ENCODE results near the gene TMEM11. TPM values are rescaled to one million over a fixed set of nuclear protein-coding genes. Genes with fewer than 3 reads are reported as not detected.

Gene TMEM11
- total and polyA plus RNA-seq, 4 donors: 7.9 to 28.0 (median 23.0) TPM

GRCh38 chr17:21167303-21167702 lies 46.7 kb downstream of the TMEM11 start:
- Histone ChIP-seq H3K27me3 (ENCODE audit: control insufficient read depth, insufficient read depth, low read length) (no peaks in the 10 kb centered on the region), H3K27ac (ENCODE audit: low read depth, low read length) (peak overlapping the region; percentile 29), H3K4me1 (ENCODE audit: control insufficient read depth, insufficient read depth, low read length) (peaks cover 21% of the 10 kb centered on the region), H3K36me3 (ENCODE audit: control insufficient read depth, insufficient read depth, low read length) (peaks cover 8% of the 10 kb centered on the region), H3K4me3 (ENCODE audit: low read depth, low read length) (no peak overlapping the region), H3K9me3 (ENCODE audit: control insufficient read depth, insufficient read depth, low read length) (no peaks in the 10 kb centered on the region)
- DNase-seq (ENCODE audit: low read depth in 4 of 6, low spot score in 6 of 6): no peak
- WGBS (ENCODE audit: insufficient coverage): 94% methylated on average over 3 of the region's 5 CpGs

- peak overlapping the region; percentile 29 for H3K27ac ChIP-seq (ENCODE audit: low read depth, low read length)
- peak in 1 of 6 donors; percentile 20 for DNase-seq (ENCODE audit: low read depth in 4 of 6, low spot score in 6 of 6)
- peaks cover 21% of the 10 kb centered on the region for H3K4me1 ChIP-seq (ENCODE audit: control insufficient read depth, insufficient read depth, low read length)
- H3K9me3 ChIP-seq (ENCODE audit: control insufficient read depth, insufficient read depth, low read length): no peaks in the 10 kb centered on the region
- 59% methylated on average over 2 of the region's 5 CpGs for WGBS (ENCODE audit: insufficient coverage)
- no peaks in the 10 kb centered on the region for H3K27me3 ChIP-seq (ENCODE audit: control insufficient read depth, insufficient read depth, low read length)
- H3K4me3 ChIP-seq (ENCODE audit: low read depth, low read length): no peak overlapping the region
- H3K36me3 ChIP-seq (ENCODE audit: control insufficient read depth, insufficient read depth, low read length): peaks cover 2% of the 10 kb centered on the region
Measured at GRCh38 chr17:21166595-21167210, 47.3 kb downstream of the TMEM11 start.

GRCh38 chr17:21165922-21166594 lies 47.9 kb downstream of the TMEM11 start:
- H3K36me3 ChIP-seq (ENCODE audit: control insufficient read depth, insufficient read depth, low read length): no peaks in the 10 kb centered on the region
- peaks cover 18% of the 10 kb centered on the region for H3K4me1 ChIP-seq (ENCODE audit: control insufficient read depth, insufficient read depth, low read length)
- no peaks in the 10 kb centered on the region for H3K27me3 ChIP-seq (ENCODE audit: control insufficient read depth, insufficient read depth, low read length)
- no peak overlapping the region for H3K4me3 ChIP-seq (ENCODE audit: low read depth, low read length)
- H3K27ac ChIP-seq (ENCODE audit: low read depth, low read length): no peak overlapping the region
- no peaks in the 10 kb centered on the region for H3K9me3 ChIP-seq (ENCODE audit: control insufficient read depth, insufficient read depth, low read length)
- no peak for DNase-seq (ENCODE audit: low read depth in 4 of 6, low spot score in 6 of 6)
- whole genome bisulfite sequencing (ENCODE audit: insufficient coverage): 87% methylated on average over 10 of the region's 11 CpGs

GRCh38 chr17:21164620-21165019 lies 49.3 kb downstream of the TMEM11 start:
- H3K4me3 ChIP-seq (ENCODE audit: low read depth, low read length): no peak overlapping the region
- no peak for DNase-seq (ENCODE audit: low read depth in 4 of 6, low spot score in 6 of 6)
- H3K4me1 ChIP-seq (ENCODE audit: control insufficient read depth, insufficient read depth, low read length): peaks cover 16% of the 10 kb centered on the region
- 100% methylated on average over 1 of the region's 5 CpGs for WGBS (ENCODE audit: insufficient coverage)
- H3K27me3 ChIP-seq (ENCODE audit: control insufficient read depth, insufficient read depth, low read length): no peaks in the 10 kb centered on the region
- H3K27ac ChIP-seq (ENCODE audit: low read depth, low read length): no peak overlapping the region
- no peaks in the 10 kb centered on the region for H3K9me3 ChIP-seq (ENCODE audit: control insufficient read depth, insufficient read depth, low read length)
- no peaks in the 10 kb centered on the region for H3K36me3 ChIP-seq (ENCODE audit: control insufficient read depth, insufficient read depth, low read length)

- H3K9me3 ChIP-seq (ENCODE audit: control insufficient read depth, insufficient read depth, low read length): no peaks in the 10 kb centered on the region
- H3K27ac ChIP-seq (ENCODE audit: low read depth, low read length): no peak overlapping the region
- WGBS (ENCODE audit: insufficient coverage): 93% methylated on average over 2 of the region's 6 CpGs
- no peaks in the 10 kb centered on the region for H3K27me3 ChIP-seq (ENCODE audit: control insufficient read depth, insufficient read depth, low read length)
- no peaks in the 10 kb centered on the region for H3K36me3 ChIP-seq (ENCODE audit: control insufficient read depth, insufficient read depth, low read length)
- H3K4me1 ChIP-seq (ENCODE audit: control insufficient read depth, insufficient read depth, low read length): peaks cover 11% of the 10 kb centered on the region
- H3K4me3 ChIP-seq (ENCODE audit: low read depth, low read length): no peak overlapping the region
- no peak for DNase-seq (ENCODE audit: low read depth in 4 of 6, low spot score in 6 of 6)
Measured at GRCh38 chr17:21164216-21164615, 49.7 kb downstream of the TMEM11 start.

GRCh38 chr17:21163101-21163500 lies 50.9 kb downstream of the TMEM11 start:
- 90% methylated on average over 2 of the region's 6 CpGs for WGBS (ENCODE audit: insufficient coverage)
- Histone ChIP-seq H3K36me3 (ENCODE audit: control insufficient read depth, insufficient read depth, low read length) (no peaks in the 10 kb centered on the region), H3K4me3 (ENCODE audit: low read depth, low read length) (no peak overlapping the region), H3K9me3 (ENCODE audit: control insufficient read depth, insufficient read depth, low read length) (no peaks in the 10 kb centered on the region), H3K4me1 (ENCODE audit: control insufficient read depth, insufficient read depth, low read length) (peaks cover 5% of the 10 kb centered on the region), H3K27ac (ENCODE audit: low read depth, low read length) (no peak overlapping the region), H3K27me3 (ENCODE audit: control insufficient read depth, insufficient read depth, low read length) (no peaks in the 10 kb centered on the region)
- no peak for DNase-seq (ENCODE audit: low read depth in 4 of 6, low spot score in 6 of 6)

- WGBS (ENCODE audit: insufficient coverage): 36% methylated on average over 1 of the region's 2 CpGs
- Histone ChIP-seq H3K27me3 (ENCODE audit: control insufficient read depth, insufficient read depth, low read length) (no peaks in the 10 kb centered on the region), H3K9me3 (ENCODE audit: control insufficient read depth, insufficient read depth, low read length) (no peaks in the 10 kb centered on the region), H3K4me3 (ENCODE audit: low read depth, low read length) (no peak overlapping the region), H3K4me1 (ENCODE audit: control insufficient read depth, insufficient read depth, low read length) (peaks cover 5% of the 10 kb centered on the region), H3K27ac (ENCODE audit: low read depth, low read length) (no peak overlapping the region), H3K36me3 (ENCODE audit: control insufficient read depth, insufficient read depth, low read length) (no peaks in the 10 kb centered on the region)
- no peak for DNase-seq (ENCODE audit: low read depth in 4 of 6, low spot score in 6 of 6)
Measured at GRCh38 chr17:21162394-21162775, 51.6 kb downstream of the TMEM11 start.

- Histone ChIP-seq H3K9me3 (ENCODE audit: control insufficient read depth, insufficient read depth, low read length) (no peaks in the 10 kb centered on the region), H3K27ac (ENCODE audit: low read depth, low read length) (no peak overlapping the region), H3K4me1 (ENCODE audit: control insufficient read depth, insufficient read depth, low read length) (peaks cover 5% of the 10 kb centered on the region), H3K4me3 (ENCODE audit: low read depth, low read length) (no peak overlapping the region), H3K36me3 (ENCODE audit: control insufficient read depth, insufficient read depth, low read length) (no peaks in the 10 kb centered on the region), H3K27me3 (ENCODE audit: control insufficient read depth, insufficient read depth, low read length) (no peaks in the 10 kb centered on the region)
- 88% methylated on average over 4 of the region's 7 CpGs for WGBS (ENCODE audit: insufficient coverage)
- no peak for DNase-seq (ENCODE audit: low read depth in 4 of 6, low spot score in 6 of 6)
Measured at GRCh38 chr17:21161498-21162393, 52.2 kb downstream of the TMEM11 start.

- Histone ChIP-seq H3K4me3 (ENCODE audit: low read depth, low read length) (no peak overlapping the region), H3K27ac (ENCODE audit: low read depth, low read length) (no peak overlapping the region), H3K4me1 (ENCODE audit: control insufficient read depth, insufficient read depth, low read length) (no peaks in the 10 kb centered on the region), H3K27me3 (ENCODE audit: control insufficient read depth, insufficient read depth, low read length) (no peaks in the 10 kb centered on the region), H3K9me3 (ENCODE audit: control insufficient read depth, insufficient read depth, low read length) (no peaks in the 10 kb centered on the region), H3K36me3 (ENCODE audit: control insufficient read depth, insufficient read depth, low read length) (no peaks in the 10 kb centered on the region)
- DNase-seq (ENCODE audit: low read depth in 4 of 6, low spot score in 6 of 6): no peak
Measured at GRCh38 chr17:21160401-21160800, 53.6 kb downstream of the TMEM11 start.

Data from spinal cord (tissue), 10 donors.